Measurements from ENCODE around the gene ZRANB2.

ZRANB2 gene

GRCh38 chr1:71037066-71037465 is 43.8 kb downstream of the ZRANB2 start:
- TF ChIP-seq POLR2A (IDR thresholded peaks at IDR 0.05; ENCODE audit: extremely low read depth, insufficient read length) = no peak
- TF ChIP-seq MYC (IDR thresholded peaks at IDR 0.05; ENCODE audit: low read depth, low read length) = no peak
- TF ChIP-seq CTCF (IDR thresholded peaks at IDR 0.05; ENCODE audit: low read depth, low read length) = no peak
- TF ChIP-seq MAX (IDR thresholded peaks at IDR 0.05; ENCODE audit: low read depth, low read length) = no peak
- H3K4me3 ChIP-seq (ENCODE audit: low read depth, low read length) = no peak overlapping the region
- no peak for DNase-seq (ENCODE audit: low read depth)

GRCh38 chr1:71033136-71033535 is 47.7 kb downstream of the ZRANB2 start:
- TF ChIP-seq MAX (IDR thresholded peaks at IDR 0.05; ENCODE audit: low read depth, low read length) (no peak), CTCF (IDR thresholded peaks at IDR 0.05; ENCODE audit: low read depth, low read length) (no peak), MYC (IDR thresholded peaks at IDR 0.05; ENCODE audit: low read depth, low read length) (no peak), POLR2A (IDR thresholded peaks at IDR 0.05; ENCODE audit: extremely low read depth, insufficient read length) (no peak)
- H3K4me3 ChIP-seq (ENCODE audit: low read depth, low read length) = no peak overlapping the region
- no peak for DNase-seq (ENCODE audit: low read depth)

- DNase-seq (ENCODE audit: low read depth) = no peak
- TF ChIP-seq CTCF (IDR thresholded peaks at IDR 0.05; ENCODE audit: low read depth, low read length) (no peak), MAX (IDR thresholded peaks at IDR 0.05; ENCODE audit: low read depth, low read length) (no peak), MYC (IDR thresholded peaks at IDR 0.05; ENCODE audit: low read depth, low read length) (no peak), POLR2A (IDR thresholded peaks at IDR 0.05; ENCODE audit: extremely low read depth, insufficient read length) (no peak)
- H3K4me3 ChIP-seq (ENCODE audit: low read depth, low read length) = no peak overlapping the region
Observed at GRCh38 chr1:71031426-71031825, 49.4 kb downstream of the ZRANB2 start.

GRCh38 chr1:71030026-71030425 is 50.8 kb downstream of the ZRANB2 start:
- no peak overlapping the region for H3K4me3 ChIP-seq (ENCODE audit: low read depth, low read length)
- TF ChIP-seq MAX (IDR thresholded peaks at IDR 0.05; ENCODE audit: low read depth, low read length) (no peak), POLR2A (IDR thresholded peaks at IDR 0.05; ENCODE audit: extremely low read depth, insufficient read length) (no peak), MYC (IDR thresholded peaks at IDR 0.05; ENCODE audit: low read depth, low read length) (no peak), CTCF (IDR thresholded peaks at IDR 0.05; ENCODE audit: low read depth, low read length) (no peak)
- DNase-seq (ENCODE audit: low read depth) = no peak

- DNase-seq (ENCODE audit: low read depth) = no peak
- TF ChIP-seq POLR2A (IDR thresholded peaks at IDR 0.05; ENCODE audit: extremely low read depth, insufficient read length) (no peak), MYC (IDR thresholded peaks at IDR 0.05; ENCODE audit: low read depth, low read length) (no peak), MAX (IDR thresholded peaks at IDR 0.05; ENCODE audit: low read depth, low read length) (no peak), CTCF (IDR thresholded peaks at IDR 0.05; ENCODE audit: low read depth, low read length) (no peak)
- H3K4me3 ChIP-seq (ENCODE audit: low read depth, low read length) = no peak overlapping the region
Observed at GRCh38 chr1:71028981-71029380, 51.9 kb downstream of the ZRANB2 start.

- TF ChIP-seq CTCF (IDR thresholded peaks at IDR 0.05; ENCODE audit: low read depth, low read length) (no peak), POLR2A (IDR thresholded peaks at IDR 0.05; ENCODE audit: extremely low read depth, insufficient read length) (no peak)
- no peak for DNase-seq (ENCODE audit: low read depth)
- H3K4me3 ChIP-seq (ENCODE audit: low read depth, low read length) = no peak overlapping the region
Observed at GRCh38 chr1:71027991-71028390, 52.8 kb downstream of the ZRANB2 start.

Measured in NB4 (cell line).